ENCODE measurements around the gene ATP4A.

- TF ChIP-seq TAF1 (IDR thresholded peaks at IDR 0.05; ENCODE audit: borderline replicate concordance, low read depth, low read length) (no peak), POLR2AphosphoS5 (IDR thresholded peaks at IDR 0.05; ENCODE audit: low read depth, low read length) (no peak)
These were observed 17.5 kb downstream of the ATP4A start for GRCh38 chr19:35545855-35546381.

Data from GM12892 (cell line).